ENCODE results near the gene CFAP100.

The CFAP100 gene

DNA sequence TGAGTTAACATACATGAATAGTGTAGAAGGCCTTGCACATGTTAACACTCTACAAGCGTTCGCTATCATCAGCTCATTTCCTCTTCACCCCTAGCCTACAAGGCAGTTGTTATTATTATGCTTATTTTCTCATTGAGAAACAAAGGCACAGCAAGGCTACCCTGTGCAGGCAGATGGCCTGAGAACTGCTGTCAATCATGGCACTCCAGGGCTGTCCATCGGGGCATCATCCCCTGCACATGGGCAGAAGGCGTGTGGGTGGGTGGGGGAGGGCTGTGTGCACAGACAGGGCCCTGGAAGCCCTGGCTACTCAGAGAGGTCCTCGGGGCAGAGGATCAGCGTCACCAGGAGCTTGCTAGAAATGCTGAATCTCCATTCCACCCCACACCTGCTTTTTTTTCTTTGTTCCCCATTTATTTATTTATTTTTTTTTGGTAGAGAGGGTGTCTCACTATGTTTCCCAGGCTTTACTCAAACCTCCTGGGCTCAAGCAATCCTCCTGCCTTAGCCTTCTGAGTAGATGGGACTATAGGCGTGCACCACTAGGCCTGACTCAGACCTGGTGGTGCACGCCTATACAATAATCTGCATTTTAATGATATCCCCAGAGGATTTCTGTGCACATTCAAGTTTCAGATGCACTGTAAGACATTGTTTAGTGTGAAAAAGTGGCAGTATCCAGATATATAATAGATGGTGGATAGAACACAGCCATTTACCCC, 90.6 kb downstream of the CFAP100 start:
- ChIA-PET CTCF (no interaction called here), POLR2A (no interaction called here)
- Histone ChIP-seq H3K4me1 (ENCODE audit: control extremely low read depth in 1 of 4, control insufficient read depth in 4 of 4, insufficient read depth in 4 of 4, low read length in 3 of 4) (peaks cover 0 to 36% (median 16%) of the 10 kb centered on the region in 4 experiments), H3K27ac (ENCODE audit: insufficient read depth in 1 of 2, low read depth in 1 of 2, low read length in 2 of 2, poor library complexity in 1 of 2, severe bottlenecking in 2 of 2) (no peak overlapping the region), H3K36me3 (ENCODE audit: control insufficient read depth in 4 of 4, insufficient read depth in 4 of 4, low read length in 3 of 4) (no peaks in the 10 kb centered on the region), H3K27me3 (replicated peaks in 2 of 5; ENCODE audit: control insufficient read depth in 4 of 5, insufficient read depth in 5 of 5, low read length in 4 of 5) (no peaks in the 10 kb centered on the region), H3K9me3 (ENCODE audit: control extremely low read depth in 1 of 5, control insufficient read depth in 4 of 5, insufficient read depth in 2 of 5, low read depth in 1 of 5, low read length in 4 of 5) (no peaks in the 10 kb centered on the region), H3K4me3 (ENCODE audit: control insufficient read depth in 1 of 7, extremely low read depth in 1 of 7, insufficient read depth in 4 of 7, low read depth in 2 of 7, low read length in 6 of 7) (no peak overlapping the region)
- WGBS (ENCODE audit: insufficient coverage), result 100% methylated on average over 1 of the region's 8 CpGs
- DNase-seq, result no peak

GRCh38 chr3:126485956-126486355, 91.2 kb downstream of the CFAP100 start:
- Histone ChIP-seq H3K27ac (ENCODE audit: insufficient read depth in 1 of 2, low read depth in 1 of 2, low read length in 2 of 2, poor library complexity in 1 of 2, severe bottlenecking in 2 of 2) (no peak overlapping the region), H3K27me3 (replicated peaks in 2 of 5; ENCODE audit: control insufficient read depth in 4 of 5, insufficient read depth in 5 of 5, low read length in 4 of 5) (no peaks in the 10 kb centered on the region), H3K36me3 (ENCODE audit: control insufficient read depth in 4 of 4, insufficient read depth in 4 of 4, low read length in 3 of 4) (no peaks in the 10 kb centered on the region), H3K9me3 (ENCODE audit: control extremely low read depth in 1 of 5, control insufficient read depth in 4 of 5, insufficient read depth in 2 of 5, low read depth in 1 of 5, low read length in 4 of 5) (no peaks in the 10 kb centered on the region), H3K4me1 (ENCODE audit: control extremely low read depth in 1 of 4, control insufficient read depth in 4 of 4, insufficient read depth in 4 of 4, low read length in 3 of 4) (peaks cover 0 to 41% (median 16%) of the 10 kb centered on the region in 4 experiments), H3K4me3 (ENCODE audit: control insufficient read depth in 1 of 7, extremely low read depth in 1 of 7, insufficient read depth in 4 of 7, low read depth in 2 of 7, low read length in 6 of 7) (no peak overlapping the region)
- DNase-seq, result no peak
- ChIA-PET CTCF (no interaction called here), POLR2A (no interaction called here)
- WGBS (ENCODE audit: insufficient coverage), result 97% methylated on average over 9 of the region's 9 CpGs

Measured in common myeloid progenitor, CD34-positive (primary cell).